Renal pelvis (tissue), 4 donors: ENCODE results near the gene RHBDD3. TPM values are rescaled to one million over a fixed set of nuclear protein-coding genes. Genes with fewer than 3 reads are reported as not detected.
A peak's percentile ranks its signal among the peaks of the same experiment; 100 is the strongest.
"Not testable (repeated sequence)": the region's sequence is repeated elsewhere in the genome, so short reads cannot be mapped to it uniquely, and the experiment has no call there.

Experiments used
- DNase-seq: peaks from one replicate; pipeline ENCODE4 v3.0.0-alpha.2; 2013
- polyA plus RNA-seq, 3 donors: library from polyadenylated mRNA; unstranded; fragments of 120-200 nt; gene quantifications; one replicate each; pipeline ENCODE4 v1.2.1, GENCODE V29; 2013; ENCODE audit not compliant: insufficient read length in 3 of 3

Gene RHBDD3
- polyA plus RNA-seq, 3 donors = 31.0 to 39.2 (median 31.6) TPM

DNA sequence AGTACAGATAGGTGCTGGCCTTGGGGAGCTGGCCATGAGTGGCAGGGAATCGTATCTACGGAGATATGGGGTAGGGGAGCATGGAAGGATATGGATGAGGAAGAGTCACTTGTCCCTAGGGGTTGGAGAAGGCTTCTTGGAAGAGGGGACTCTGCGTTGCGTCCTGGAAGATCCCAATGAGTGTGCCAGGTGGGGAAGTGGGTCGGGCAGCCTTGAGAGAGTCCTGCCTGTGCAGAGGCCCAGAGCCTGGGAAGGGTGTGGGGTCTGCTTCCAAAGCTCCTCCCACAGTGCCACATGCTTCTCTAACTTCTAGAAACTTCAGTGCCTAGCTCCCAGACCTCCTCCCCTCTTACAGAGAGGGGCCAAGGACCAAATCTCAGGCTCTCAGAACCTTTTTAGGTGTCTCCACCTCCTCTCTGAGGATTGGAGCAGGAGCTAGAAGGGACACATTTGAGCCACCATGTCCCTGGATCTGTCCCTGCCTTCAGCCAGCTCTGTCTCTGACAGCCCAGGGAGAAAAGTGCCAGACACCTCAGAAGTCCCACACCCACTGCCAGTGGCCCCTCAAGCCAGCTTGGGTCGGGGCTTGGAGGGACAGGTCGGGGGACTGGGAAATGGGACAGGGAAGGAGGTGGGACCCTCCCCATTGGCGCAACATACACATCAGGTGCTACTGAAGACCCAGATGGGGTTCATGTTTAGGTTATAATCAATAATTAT, 11.0 kb downstream of the RHBDD3 start:
- DNase-seq = no peak

DNA sequence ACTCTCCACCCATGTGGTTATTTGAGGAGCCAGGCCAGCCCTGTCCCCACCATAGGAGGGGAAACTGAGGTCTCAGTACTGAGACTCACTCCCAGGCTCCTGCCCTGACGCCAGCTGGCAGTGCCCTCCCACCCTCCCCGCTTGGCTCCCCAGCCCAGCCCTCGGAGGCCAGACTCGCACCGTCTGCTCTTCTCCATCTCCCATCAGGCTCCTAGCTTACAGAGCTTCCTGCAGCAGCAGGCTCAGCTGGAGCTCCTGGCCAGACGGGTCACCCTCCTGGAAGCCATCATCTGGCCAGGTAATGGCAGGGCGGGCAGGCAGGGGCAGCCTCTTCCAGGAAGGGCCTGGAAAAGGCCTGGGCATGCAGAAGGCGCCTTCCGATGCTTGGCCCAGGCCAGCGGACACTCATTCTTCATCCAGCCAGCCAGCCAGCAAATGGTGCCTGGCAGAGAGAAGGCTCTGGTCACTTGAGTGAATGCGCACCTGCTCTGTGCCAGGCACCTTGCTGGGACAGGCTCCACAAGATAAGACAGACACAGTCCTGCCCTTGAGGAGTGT, 12.6 kb downstream of the RHBDD3 start:
- DNase-seq = no peak

DNA sequence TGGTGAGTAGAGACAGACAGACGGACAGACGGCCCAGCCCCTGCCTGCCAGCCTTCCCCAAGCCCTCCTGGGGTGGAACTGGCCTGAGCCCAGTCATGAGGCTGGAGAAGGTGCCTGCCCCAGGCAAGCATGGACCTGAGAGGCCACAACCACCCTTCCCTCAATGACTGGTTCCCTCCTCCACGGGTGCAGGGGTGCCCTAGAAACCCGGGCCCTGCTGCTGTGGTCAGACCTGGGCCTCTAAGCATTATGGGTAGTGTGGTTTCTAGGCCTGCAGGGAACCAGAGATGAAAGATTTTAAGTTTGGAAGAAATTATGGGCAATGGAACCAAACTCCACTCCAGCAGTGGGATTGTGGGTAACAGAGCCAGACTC, 13.5 kb downstream of the RHBDD3 start:
- DNase-seq = no peak

DNA sequence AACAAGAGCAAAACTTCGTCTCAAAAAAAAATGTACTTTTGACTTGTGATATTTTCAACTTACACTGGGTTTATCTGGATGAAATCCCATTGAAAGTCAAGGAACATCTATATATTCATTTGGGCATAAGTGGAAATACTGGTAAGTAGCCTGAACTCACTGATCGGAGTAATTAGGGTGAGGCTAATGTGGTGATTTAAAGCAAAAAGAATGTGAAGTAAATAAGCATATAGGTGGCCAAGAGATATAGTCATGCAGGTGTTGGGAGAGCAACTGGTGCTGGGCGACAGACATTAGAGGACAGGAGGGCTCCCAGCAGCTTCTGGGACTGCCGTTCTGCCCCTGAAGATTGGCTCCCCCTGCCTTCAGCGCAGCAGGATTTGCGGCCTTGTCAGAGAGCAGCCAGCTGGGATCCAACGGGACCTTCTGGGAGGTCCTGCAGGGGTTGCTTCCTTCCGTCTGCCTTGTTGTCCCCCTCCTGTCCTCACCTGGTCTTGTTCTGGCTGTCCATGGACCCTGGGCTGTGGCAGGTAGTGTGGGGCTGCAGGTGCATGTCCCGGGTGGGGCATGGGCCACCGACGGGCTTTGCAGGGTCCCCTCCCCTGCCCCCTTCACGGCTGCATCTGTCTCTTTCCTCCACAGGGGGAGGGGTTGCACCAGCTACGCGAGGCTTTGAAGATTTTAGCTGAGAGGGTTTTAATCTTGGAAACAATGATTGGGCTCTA, 14.1 kb downstream of the RHBDD3 start:
- no peak for DNase-seq

DNA sequence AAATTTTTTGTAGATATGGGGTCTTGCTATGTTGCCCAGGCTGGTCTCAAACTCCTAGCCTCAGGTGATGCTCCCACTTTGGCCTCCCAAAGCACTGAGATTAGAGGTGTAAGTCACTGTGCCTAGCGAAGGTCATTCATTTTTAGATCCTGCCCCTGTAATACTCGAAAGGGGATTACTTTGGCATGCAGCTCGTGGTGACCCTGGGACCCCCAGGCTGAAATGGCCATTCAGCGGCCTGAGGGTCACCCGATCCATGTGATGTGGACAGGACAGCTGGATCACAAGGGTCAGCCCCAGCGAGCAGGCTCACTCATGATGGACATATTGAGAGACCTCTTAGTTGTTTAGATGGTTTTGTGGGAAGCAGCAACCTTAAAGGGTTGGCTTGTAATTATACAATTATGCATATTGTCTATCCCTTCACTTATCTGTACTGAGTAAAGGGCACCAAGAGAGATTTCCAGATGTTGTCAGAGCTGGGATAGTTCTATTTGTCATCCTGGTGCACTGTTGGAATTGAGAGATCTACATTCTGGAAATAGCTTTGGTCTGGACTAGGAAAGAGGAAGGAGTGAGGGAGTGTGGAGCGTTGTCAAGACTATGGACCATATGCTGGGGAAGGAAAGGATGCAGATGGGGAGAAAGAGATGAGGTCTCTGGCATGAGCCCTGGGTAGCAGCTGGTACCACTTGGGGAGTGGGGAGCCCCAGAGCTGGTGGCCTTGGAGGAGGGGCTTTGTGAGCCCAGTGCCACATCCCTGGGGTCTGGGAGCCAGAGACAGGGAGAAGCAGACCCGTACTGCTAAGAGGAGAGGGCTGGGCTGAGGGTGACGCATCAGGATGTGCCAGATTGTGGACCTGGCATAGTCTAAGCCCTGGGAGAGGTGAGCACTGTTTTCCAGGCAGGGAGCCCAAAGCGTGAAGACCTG, 15.5 kb downstream of the RHBDD3 start:
- DNase-seq = no peak

DNA sequence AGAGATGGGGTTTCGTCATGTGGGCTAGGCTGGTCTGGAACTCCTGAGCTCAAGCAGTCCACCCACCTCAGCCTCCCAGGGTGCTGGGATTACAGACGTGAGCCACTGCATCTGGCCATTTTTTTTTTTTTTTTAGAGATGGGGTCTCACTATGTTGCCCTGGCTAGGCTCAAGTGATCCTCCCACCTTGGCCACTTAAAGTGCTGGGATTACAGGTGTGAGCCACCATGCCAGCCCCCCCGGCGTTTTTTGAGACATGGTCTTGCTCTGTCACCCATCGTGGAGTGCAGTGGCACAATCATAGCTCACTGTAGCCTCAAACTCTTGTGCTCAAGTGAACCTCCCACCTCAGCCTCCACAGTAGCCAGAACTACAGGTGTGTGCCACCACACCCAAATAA, 16.5 kb downstream of the RHBDD3 start:
- no peak for DNase-seq

DNA sequence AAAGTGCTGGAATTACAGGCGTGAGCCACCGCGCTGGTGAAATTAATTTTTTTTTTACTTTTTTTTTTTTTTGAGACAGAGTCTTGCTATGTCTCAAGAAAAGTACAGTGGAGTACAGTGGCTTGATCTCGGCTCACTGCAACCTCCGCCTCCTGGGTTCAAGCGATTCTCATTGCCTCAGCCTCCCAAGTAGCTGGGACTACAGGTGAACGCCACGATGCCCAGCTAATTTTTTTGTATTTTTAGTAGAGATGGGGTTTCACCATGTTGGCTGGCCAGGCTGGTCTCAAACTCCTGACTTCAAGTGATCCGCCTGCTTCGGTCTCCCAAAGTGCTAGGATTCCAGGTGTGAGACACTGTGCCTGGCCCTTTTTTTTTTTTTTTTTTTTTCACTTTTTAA, 19.9 kb downstream of the RHBDD3 start:
- not testable (repeated sequence) for DNase-seq

DNA sequence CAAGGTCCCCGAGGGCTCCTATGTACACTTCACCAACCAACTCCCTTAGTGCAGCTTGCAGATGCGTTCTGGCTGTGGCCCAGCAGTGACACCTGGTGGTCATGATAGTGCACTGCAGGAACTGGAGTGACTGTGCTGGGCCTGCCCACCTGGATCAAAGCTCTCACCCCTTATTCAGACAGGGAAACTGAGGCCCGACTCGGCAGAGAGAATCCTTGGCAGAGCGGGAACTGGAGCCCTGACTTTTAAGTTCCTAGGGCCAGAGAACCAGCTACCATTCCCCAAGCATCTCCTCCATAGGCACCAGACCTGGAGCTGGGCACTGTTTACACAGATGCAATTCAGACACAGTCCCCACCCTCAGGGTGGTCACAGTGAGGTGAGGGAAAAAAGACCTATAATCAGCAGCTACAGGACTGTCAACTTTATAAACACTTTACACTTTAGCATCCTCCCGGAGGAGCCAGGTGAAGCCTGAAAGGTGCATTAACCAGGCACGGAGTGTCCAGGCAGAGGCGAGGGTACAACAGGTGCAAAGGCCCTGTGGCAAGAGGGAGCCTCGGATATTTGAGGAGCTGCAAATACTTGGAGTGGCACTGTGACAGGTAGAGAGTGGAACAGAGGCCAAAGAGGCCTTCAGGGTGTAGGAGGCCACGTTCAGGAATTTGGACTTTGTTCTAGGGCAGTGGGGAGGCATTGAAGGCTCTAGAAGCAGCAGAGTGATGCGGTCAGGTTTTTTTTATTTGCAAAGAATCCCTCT, 22.0 kb downstream of the RHBDD3 start:
- peak; percentile 62 for DNase-seq

DNA sequence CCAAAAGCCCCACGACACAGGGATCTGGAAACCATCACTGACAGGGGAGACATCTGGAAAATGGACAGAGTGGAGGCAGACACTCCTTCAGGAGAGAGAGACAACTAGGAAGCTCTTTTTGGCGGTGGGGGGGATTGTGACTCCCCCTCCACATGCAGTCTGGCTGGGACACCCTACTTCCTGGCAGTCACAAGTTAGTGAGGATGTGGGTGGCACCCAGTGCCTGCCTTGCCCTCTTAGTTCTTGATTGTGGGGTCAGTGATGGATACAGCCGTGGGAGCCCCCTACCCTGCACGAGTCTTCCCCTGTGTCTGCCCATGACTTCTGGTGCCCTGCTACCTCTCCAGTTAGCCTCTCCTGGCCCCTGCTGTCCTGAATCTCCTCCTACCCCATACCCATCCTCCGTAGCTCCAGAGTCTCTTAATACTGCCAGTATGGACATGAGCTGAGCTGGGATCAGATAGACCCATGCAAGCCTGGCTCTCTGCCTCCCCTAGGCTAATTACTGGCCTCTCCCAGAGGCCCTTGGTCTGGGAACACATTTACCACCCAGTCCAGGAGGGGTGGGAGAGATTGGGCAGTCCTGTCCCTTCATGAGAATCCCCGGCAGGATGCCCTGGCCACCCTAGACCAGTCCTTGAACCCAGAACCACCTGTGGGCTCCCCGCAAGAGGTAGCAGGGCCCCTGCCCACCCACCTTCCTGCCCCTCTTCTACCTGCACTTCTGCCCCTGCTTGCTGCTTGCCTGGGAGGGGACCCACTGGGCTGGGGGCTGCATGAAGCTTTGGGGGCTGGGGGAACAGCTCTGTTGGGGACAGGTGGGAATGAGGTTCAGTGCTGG, 22.8 kb downstream of the RHBDD3 start:
- DNase-seq = no peak

DNA sequence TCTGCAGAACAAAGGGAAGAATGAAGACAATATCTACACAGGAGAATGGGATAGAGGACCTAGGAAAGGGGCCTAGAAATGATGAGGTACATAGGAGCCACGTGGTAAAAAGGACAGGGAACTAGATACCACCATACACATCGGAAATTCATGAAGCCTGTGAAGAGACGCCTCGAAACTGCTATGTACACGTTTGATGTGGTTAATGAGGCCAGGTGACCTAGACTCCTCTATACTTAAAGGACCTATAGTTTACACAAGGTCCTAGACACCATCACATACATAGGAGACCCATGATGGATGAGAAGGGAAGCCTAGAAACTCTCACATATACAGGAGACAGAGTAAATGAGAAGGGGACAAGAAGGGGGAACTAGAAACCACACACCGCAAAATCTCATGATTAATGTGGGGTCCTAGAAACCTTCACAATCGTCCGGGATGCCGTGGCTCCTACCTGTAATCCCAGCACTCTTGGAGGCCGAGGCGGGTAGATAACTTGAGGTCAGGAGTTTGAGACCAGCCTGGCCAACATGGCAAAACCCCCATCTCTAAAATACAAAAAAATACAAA, 23.8 kb downstream of the RHBDD3 start:
- DNase-seq = no peak

DNA sequence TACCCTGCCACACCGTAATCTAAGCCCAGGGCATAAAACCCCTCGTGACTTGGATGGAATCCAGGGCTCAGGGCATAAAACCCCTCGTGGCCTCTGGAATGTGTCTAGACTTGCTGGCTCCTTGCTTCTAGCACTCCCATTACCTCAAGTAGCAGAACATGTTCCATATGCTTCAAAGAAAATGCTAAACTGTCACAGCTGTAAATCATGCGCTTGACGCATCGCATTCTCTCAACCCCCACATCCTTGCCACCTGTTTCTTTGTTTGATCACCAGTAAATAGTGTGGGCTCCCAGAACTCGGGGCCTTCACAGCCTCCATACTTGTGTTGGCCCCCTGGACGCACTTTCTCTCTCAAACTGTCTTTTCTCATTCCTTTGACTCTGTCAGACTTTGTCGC, 27.3 kb downstream of the RHBDD3 start:
- DNase-seq = not testable (repeated sequence)

DNA sequence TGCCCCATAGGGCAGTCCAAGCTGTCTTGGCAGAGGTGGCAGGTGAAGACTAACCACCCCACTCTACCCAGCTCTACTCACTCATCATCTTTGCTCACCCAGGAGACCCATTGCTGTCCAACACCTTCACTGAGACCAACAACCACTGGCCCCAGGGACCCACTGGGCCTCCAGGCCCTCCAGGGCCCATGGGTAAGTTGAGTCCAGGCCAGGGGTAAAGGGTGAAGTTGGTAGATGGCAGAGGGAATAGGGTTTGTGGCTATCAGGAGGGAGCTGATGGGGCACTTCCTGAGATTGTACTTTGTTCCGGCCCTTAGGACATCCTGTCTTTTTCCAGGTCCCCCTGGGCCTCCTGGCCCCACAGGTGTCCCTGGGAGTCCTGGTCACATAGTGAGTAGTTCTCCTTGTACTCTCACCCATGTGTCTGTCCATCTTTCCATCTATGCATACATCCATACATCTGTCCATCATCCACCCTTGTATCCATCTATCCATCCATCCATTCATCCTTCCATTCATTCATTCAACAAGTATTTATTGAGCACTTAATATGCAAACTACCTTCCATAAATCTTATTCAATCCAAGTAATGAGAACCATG, 34.4 kb downstream of the RHBDD3 start:
- DNase-seq = no peak

DNA sequence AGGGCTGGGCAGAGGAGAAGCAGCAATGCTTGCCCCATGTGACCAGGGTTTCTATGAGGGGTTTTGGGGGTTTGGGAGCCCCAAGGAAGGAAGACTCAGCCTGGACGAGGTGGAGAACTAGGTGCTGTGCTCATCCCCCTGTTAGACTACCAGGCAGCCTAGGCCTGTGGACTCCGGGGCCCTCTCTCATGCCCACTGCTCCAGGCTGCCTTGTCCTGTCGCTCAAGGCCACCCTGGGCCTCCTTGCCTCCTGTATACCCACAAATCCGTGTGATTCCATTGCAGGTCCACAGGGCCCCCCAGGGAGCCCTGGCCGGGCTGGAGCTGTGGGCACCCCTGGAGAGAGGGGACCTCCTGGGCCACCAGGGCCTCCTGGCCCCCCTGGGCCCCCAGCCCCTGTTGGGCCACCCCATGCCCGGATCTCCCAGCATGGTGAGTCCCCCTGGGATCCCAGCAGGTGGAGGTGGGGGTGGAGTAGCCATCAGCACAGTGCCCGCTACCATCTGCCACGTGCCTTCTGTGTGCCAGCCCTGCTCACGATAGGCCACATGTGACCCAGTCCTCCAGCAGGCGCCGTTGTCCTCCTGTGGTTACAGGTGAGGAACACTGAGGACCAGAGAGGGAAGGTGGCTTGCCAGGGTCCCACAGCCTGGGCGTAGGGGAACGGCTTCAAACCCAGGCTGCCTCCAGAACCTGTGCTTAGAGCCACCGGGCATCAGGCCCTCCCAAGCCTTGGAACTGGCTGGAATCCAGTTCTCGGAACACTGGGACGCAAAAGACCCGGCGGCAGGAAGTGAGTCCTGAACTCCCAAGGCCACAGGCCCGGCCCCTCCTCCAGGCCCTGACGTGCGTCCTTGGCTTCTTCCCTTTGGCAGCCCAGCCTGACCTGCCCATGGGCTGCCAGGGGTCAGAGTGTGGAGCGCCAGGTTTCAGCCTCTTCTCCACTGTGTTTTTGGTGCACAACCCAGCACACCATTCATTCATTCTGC, 35.5 kb downstream of the RHBDD3 start:
- DNase-seq = no peak

DNA sequence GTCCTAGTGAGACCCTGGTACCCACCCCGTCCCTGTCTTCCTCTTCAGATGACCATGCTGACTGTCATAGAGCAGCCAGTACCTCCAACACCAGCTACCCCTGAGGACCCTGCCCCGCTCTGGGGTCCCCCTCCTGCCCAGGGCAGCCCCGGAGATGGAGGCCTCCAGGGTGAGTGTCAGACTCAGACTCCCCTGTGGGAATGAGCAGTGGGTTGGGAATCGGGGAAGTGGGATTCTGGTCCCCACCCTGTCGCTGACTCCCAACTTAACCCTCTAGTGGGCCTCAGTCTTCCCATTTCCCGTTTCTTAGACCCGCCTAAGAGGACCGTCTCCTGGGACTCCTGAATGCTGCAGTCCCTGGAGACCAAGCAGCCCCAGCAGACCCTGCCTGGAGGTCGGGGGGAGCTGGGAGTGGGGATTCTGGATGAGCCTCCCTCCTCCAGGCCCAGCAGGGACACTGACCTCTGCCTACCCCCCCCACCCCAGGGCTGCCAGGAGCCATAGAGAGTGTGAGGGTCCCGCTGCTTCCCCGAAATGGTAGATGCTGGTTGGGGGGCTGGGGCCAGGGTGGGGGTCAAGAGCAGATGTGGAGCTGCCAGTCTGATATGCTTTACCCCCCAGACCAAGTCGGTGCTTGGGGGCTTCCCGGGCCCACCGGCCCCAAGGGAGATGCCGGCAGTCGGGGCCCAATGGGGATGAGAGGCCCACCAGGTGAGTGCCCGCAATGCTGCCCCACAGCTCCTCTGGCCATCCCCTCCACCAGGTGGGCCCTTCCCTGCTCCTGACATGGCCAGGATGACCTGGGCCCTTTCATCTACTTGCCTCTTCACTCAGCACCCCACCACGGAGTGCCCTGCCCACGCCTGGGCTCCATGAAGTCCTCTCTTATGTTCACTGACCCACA, 36.6 kb downstream of the RHBDD3 start:
- DNase-seq = no peak

DNA sequence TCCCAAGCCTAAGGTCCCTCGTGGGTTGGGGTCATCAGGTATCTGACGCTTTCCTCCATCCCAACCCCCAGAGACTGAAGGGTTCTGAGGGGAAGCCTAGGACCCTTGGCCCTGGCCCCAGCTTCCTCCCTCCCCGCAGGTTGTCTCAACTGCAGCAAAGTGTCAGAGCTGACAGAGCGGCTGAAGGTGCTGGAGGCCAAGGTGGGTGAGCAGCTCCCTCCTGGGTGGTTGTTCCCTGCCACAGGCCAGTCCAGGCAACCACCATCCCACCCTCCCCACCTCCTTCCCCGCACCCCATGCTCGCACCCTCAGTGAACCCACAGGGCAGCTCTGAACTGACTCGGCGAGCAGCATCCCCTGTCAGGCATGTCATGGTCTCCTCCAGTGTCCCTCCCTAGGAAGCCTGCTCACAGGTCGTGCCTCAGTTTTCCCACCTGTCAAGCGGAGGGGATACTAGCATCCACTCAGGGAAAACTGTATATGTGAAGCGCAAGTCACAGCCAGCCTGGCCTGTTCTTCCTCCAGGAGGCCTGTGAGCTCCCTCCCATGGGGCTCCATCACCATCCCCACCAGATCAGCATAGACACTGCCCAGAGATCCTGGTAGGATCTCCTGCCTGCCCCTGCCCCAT, 41.3 kb downstream of the RHBDD3 start:
- no peak for DNase-seq

DNA sequence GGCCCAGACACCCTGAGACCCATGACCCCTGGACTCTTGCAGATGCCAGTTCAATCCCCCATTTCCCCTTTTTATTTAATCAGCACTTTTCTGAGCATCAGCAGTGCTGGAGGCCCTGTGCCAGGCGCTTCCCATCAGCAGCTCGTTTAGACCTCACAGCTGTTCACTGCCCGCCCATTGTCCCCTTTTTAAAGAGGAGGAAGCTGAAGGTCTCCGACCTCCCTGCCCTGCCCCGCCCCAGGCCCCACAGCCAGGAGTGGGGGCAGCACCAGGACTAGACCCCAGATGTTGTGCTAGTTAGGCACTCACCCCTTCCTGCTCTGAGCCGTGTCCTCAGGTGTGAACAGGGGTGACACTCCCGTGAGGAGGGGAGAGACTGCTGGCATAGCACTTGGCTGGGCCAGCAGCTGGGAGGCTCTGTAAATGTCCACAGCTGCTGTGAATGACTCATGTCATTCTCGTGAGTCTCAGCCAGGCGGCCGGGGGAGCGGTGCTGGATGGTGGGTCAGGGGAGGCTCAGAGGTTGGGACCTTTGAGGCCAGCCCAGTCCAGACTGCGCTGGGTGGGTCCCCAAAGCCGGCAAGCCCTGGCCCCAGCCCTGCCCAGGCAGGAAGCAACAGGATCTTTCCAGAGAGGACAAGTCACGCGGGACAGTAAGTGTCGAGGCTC, 42.2 kb downstream of the RHBDD3 start:
- DNase-seq = no peak
